Anterior cingulate cortex (tissue), 58 donors: ENCODE data around the gene GRIK4.
"Not testable (repeated sequence)": the region's sequence is repeated elsewhere in the genome, so short reads cannot be mapped to it uniquely, and the experiment has no call there.

Experiments used
- DNase-seq, 58 donors: peaks; one replicate each; lab custom pipeline; 2025; lab: John Stamatoyannopoulos, UW

Gene GRIK4

DNA sequence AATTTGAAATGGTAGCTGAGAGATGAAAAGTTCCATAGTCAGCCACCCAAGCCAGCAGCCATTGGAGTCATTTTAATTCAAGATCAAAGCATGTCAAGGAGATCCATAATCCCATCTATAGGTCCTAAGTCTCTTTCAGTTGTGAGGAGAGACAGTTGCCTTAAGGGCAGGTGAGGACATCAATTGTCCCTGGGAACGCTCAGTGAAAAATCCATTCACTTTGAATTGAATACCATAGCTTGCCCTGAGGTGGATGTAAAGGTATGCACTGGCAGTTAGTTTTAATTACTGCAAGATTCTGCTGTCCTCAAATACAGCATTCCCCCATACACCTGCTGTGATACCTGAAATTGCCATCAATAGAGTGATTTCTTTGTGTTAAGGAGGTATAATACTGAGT, 487.0 kb downstream of the GRIK4 start:
- DNase-seq = no peak

DNA sequence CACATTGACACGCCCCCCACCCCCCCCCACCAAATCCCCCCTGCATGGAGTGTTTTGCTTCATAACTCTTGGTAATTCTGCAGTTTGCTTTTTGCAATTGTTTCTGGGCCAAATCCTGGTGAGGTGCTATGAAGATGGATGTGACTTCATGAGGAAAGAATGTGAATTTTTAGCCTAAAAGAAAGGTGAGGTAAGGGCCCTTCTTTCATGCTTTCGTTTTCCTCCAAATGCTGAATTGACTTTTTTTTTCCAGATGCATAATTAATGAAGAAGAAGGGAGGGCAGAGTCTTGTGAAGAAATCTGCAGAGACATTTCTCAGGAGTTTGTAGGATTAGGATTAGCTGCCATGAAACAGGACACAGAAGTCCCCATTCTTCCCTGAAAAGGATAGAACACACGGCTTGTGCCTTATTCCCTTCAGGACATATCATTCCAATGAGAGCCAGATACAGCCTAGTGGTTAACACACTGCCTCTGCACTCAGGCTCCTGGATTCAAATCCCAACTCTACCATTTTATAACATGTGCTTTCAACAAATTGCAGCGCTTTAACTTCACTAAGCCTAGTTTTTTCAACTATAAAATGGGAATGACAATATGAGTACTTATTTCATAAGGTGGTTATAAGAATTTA, 492.8 kb downstream of the GRIK4 start:
- no peak for DNase-seq

DNA sequence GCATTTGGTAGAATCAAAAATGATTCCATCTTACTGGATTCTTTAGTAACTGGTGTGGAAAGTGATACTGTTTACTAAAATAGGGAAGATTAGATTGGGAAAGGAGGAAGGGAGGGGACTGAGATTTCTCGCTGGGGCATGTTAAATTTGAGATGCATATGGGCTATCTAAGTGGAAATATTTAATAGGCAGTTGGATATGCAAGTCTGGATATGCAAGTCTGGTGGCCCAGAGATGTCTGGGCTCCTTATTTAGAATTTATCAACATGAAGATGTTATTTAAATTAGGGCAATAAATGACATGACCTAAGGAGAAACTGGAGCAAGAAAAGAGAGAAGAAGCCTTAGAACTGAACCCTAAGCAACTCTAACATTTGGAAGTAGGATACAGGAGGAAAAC, 495.4 kb downstream of the GRIK4 start:
- DNase-seq = no peak

DNA sequence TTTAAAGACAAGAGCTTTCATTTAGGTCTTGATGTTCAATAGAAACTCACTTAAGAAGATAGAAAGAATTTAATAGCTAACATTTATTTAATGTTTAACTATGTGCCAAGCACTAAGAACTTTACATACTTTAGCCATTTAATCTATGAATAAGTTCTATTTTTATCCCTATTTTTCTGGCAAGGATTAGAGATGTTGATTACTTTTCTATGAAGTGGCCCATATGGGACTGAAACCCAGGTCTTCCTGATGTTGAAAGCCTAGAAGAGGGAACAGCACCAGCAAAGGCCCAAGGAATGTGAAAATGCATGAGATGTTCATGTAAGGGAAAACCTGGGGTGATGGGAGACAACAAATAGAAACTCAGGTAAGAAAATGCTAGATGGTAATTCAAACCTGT, 497.0 kb downstream of the GRIK4 start:
- no peak for DNase-seq

DNA sequence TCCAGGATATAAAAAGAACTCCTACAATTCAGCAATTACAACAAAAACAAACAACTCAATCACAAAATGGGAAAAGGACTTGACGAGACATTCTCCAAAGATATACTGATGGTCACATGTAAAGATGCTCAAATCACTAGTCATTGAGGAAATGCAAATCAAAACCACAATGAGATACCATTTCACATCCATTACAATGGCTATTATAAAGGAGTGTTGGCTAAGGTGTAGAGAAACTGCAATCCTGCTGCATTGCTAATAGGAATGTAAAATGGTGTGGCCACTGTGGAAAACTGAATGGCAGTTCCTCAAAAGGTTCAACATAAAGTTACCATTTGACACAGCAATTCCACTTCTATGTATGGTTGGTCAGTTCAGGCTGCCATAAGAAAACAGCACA, 500.5 kb downstream of the GRIK4 start:
- DNase-seq = no peak

DNA sequence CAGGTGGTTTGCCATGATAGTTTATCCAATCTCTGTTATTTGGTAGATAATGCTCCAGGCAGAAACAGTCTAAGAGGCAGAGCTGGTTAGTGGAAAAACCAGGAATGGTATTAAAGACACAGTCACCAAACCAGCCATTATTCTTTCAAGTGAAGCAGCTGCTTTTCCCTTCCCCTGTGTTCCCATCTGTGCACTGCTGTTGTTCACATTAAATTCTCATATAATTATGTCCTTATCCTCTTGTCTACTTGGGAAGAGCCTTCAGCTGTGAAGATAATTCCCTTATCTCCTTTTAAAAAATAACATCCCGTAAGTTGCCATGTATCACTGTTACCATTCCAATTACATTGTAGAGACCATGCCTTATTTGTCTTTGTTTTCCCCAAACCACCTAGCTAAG, 507.2 kb downstream of the GRIK4 start:
- DNase-seq = no peak

DNA sequence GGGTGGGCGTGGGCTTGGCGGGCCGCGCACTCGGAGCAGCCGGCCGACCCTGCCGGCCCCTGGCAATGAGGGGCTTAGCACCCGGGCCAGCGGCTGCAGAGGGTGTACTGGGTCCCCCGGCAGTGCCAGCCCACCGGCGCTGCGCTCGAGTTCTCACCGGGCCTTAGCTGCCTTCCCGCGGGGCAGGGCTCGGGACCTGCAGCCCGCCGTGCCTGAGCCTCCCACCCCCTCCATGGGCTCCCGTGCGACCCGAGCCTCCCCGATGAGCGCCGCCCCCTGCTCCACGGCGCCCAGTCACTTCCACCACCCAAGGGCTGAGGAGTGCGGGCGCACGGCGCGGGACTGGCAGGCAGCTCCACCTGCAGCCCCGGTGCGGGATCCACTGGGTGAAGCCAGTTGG, 510.2 kb downstream of the GRIK4 start:
- DNase-seq = not testable (repeated sequence)

DNA sequence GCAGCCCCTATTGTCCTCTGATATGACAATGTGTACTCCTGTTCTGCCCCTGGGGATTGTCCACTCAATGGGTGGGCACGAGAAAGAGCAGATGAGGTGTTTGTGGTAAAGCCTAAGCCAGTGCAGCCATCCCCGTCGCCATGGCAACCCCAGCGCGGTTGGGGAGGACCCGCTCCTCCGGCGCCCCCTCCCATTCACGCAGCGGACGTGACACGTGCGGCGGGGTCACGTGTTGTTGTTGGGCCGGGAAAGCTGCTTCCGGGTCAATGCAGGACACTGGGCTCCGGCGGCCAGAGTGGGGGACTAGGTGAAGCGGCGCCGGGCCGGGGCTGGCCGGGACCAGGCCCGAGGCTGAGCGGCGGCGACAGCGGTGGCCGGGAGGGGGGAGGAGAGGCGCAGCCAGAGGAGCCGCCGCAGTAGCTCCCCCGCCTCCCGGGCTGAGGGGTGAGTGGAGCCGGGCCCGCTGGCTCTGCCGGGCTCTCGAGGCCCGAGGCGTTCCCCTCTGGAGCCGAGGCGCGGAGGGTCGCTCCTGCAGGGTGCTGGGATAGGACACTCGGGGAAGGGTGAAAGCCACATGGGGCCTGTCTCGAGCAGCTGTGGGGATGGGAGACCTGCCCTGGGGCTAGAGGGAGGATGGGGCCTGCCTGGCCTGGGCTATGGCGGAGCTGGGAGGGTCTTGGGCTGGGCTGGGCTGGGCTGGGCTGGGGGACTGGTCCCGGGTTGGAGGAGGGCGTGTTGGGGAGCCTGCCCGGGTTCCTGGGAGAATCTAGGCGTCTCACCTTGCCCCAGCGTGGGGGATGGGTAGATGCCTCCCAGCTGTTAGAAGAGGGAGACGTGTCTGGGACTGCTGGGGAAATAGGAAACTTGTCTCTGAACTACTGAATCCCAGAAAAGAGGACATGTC, 512.6 kb downstream of the GRIK4 start, which contains the start of gene TBCEL:
TBCEL (plus strand) TSS at position 255 of the 904 bp plus-strand sequence. CDS start 21,589 bp downstream, outside the sequence.
- peak; percentile 19 to 94 (median 85) for DNase-seq

DNA sequence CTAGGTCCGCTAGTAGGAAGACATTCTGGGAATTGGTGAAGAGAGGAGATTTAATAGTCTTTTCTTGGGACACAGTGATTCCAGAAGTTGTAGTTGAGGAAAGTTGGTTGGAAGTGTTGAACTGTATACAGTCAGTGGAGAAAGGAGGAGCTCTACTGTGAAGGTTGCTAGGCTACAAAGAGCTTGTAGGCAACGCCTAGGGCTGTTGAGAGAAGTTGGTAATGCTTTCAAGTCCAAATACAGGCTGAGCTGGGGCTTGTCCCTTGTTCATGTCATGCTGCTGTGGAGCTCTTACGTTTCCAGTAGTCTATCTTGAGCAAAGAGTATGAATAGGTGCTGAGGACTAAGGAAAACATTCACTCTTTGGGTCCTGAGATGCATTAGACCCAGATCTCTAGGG, 513.4 kb downstream of the GRIK4 start:
- DNase-seq = no peak

DNA sequence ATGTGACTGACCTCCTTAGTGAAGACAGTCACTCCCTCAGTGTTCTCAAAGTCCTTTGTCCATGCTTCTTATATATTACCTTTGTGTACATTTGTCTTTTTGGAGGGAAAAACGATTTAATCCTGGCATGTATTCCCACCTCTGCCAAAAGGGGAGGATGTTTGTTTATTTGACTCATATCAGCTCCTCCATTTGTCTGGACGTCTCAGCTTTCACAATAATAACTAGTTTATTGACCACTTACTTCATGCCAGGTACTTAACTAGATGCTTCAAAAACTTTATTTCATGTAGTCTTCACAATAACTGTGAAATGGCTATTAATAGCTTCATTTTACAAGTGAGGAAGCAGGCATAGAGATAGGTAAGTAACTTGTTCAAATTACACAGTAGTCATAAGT, 517.6 kb downstream of the GRIK4 start:
- no peak for DNase-seq

DNA sequence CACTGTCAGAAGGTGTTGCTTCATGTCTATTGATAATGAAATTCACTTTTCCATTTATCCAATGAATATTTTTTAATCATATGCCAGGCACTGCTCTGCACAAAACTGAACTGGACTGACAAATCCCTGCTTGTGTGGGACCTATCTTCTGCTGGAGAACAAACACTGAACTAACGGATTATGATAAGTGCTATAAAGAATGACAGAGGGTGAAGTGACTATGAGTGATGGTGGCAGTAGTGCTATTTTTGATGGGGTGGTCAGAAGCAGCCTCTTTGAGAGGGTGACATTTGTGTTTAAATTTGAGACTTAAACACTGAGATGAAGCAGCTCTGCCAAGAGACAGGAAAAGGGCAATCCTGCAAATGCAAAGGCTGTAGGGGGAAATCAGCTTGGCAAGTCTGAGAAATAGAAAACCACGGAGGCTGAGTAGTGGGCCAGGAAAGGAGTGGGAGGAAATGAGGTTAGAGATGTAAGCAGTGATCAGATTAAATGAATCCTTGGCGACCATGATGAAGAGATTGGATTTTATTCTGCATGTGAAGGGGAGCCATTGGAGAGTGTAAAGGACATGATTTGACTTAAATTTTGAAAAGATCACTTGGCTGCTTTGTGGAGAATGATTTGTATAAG, 518.4 kb downstream of the GRIK4 start:
- DNase-seq = no peak

DNA sequence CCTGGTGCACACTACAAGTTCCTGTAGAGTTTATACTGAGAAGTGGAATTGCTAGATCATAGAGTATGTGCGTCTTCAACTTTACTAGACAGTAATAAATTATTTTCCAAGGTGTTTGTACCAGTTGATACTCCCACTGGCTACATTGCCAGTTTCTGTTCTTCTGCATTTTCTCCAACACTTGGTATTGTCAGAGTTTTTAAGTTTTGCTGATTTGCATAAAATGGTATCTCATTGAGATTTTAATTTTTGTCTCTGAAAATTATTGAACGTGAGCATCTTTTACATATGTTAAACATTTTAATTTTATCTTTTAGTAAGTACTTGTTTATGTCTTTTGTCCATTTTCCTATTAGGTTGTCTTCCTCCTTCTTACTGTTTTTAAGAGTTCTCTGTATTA, 519.6 kb downstream of the GRIK4 start:
- no peak for DNase-seq

DNA sequence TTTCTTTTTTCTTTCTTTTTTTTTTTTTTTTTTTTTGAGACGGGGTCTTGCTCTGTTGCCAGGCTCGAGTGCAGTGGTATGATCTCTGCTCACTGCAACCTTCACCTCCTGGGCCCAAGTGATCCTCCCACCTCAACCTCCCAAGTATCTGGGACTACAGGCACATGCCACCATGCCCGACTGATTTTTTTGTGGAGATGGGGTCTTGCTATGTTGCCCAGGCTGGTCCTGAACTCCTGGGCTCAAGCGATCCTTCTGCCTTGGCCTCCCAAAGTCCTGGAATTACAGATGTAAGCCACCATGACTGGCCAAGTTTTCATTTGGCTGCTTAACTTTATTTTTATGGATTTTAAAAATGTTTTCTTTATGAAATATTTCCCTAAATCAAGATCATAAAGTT, 520.1 kb downstream of the GRIK4 start:
- DNase-seq = not testable (repeated sequence)

DNA sequence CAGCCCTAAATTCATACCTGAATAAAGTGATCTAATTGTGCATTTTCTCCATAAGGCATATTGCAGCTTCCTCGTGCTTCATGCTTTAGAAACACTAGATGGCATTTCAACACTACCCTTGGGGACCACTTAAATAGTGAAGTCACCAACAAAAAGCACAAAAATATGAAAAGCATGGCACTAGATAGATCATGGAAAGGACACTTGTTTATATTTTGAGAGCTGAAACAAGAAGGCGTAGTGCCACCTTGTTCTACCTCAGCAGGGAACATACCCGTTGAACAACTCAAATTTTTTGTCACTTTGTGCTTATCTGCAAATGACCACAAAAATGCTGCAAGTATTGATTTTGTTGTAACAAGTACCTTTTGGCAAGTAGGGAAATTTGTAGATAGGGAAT, 521.0 kb downstream of the GRIK4 start:
- no peak for DNase-seq

DNA sequence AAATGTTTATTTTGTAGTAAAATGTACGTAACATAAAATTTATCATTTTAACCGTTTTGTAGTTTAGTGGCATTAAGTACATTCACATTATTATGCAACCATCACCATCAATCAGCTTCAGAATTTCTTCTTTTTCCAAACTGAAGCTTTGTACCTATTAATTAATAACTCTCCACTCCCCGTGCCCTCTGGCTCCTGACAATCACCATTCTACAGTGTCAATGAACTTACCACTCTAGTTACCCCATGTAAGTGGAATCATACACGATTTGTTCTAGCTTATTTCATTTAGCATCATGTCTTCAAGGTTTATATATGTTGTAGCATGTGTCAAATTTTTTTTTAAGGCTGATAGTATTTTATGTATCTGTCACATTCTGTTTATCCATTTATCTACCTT, 522.1 kb downstream of the GRIK4 start:
- no peak for DNase-seq

DNA sequence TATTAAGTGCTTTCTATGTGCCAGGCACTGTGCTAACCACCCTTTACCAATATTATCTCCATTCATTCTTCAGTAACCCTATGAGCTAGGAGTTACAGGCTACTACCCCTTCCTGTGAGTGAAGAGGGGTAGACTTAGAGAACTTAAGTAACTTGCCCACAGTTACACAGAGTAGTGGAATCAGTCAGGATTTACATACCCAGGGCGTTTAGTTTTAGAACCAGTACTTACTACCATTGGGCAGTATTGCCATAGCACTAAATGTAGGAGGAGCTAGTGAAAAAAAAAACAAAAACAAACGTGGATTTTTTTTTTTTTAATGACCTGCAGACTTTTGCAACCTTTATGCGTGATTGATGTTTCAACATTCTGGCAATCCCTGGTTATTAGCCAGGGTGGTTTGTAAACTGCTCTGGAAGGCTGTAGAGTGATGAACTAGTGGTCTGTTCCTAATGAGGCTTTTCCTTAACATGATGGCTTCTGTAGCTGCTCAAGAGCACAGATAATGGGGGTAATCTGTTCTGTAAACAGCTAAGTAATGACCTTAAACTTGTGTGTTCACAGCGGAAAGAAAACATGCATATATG, 523.7 kb downstream of the GRIK4 start:
- no peak for DNase-seq

DNA sequence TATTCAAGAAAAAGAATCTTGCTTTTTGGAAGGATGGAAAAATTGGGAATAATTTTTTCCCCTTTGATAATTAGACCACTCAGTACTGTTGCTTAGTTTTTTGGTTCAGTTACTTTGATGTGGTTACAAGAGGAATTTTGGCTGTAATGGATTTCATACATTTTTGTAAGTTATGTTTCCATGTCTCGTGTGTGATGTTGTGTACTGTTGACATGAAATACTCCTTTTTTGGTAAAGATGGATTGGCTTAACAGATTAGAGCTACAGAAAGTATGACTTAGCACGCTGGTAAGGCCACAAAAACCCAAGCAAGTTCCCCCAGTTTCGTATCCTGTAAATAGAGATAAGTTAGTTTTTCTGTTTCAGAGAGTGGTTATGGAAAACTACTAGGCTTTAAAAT, 524.2 kb downstream of the GRIK4 start:
- DNase-seq = no peak

DNA sequence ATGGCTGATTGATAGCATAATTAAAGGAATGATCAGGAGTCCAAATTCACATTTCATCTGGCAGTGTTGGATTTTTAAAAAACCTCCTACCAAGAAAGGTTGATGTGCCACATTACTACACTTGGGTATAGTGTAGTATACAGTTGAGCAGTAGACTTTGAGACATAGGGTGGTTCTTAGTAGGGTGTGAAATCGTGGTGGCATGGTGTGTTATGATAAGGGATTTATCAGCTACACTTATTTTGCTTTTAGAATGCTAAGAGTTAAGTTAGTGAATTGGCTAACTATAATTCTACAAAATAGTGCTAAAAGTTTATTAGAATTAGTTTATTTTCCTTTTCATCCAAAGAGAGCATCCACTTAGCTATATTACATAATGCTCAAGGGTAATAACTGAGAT, 525.5 kb downstream of the GRIK4 start:
- no peak for DNase-seq
